ENCODE results near the gene CNKSR2. TPM values are rescaled to one million over a fixed set of nuclear protein-coding genes. Genes with fewer than 3 reads are reported as not detected.
"Not testable (repeated sequence)": the region's sequence is repeated elsewhere in the genome, so short reads cannot be mapped to it uniquely, and the experiment has no call there.

CNKSR2 gene
- total RNA-seq, 2 donors from 2014 or later, result 3.2 TPM

DNA sequence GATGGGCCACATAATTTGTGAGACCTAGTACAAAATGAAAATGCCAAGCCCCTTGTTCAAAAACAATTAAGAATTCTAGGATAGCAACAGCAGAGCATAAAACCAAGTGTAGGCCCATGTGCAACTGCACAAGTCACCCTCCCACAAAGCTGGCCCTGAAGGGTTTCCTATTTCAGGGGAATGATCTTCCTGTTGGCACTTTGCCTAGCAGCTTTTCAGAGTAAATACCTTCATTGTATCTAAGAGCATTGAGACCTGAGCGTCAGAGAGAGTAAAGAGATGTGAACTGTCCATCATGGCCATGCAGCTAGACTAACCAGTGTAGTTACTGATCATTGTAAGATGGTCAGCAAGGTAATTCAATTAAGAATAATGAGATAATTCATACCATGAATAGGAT, 113.6 kb downstream of the CNKSR2 start:
- ATAC-seq (replicated peaks), result no peak
- H3K36me3 Mint-ChIP-seq (ENCODE audit: low read depth), result no peaks in the 10 kb centered on the region
- no peaks in the 10 kb centered on the region for H3K4me1 Mint-ChIP-seq
- H3K27ac Mint-ChIP-seq, result no peak overlapping the region
- H3K9me3 Mint-ChIP-seq, result no peaks in the 10 kb centered on the region
- H3K27me3 Mint-ChIP-seq, result no peaks in the 10 kb centered on the region
- H3K4me3 Mint-ChIP-seq, result no peak overlapping the region

DNA sequence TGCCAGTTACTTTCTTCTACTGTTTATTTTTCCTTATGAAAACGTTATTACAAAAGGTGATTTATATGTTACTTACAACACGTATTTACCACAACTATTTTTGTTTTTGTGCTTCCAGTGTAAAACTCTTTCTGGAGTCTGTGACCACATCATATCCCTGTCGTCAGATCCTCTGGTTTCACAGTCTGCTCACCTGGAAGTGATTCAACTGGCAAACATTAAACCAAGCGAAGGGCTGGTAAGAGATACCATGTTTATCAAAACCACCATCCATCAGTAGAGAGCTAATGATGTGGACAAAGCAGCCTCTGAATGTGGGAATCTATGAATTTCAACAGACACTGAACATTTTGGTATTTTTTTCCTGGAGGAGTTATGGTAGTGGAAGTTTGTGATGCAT, 116.1 kb downstream of the CNKSR2 start:
- ATAC-seq (replicated peaks), result no peak
- H3K27ac Mint-ChIP-seq, result no peak overlapping the region

DNA sequence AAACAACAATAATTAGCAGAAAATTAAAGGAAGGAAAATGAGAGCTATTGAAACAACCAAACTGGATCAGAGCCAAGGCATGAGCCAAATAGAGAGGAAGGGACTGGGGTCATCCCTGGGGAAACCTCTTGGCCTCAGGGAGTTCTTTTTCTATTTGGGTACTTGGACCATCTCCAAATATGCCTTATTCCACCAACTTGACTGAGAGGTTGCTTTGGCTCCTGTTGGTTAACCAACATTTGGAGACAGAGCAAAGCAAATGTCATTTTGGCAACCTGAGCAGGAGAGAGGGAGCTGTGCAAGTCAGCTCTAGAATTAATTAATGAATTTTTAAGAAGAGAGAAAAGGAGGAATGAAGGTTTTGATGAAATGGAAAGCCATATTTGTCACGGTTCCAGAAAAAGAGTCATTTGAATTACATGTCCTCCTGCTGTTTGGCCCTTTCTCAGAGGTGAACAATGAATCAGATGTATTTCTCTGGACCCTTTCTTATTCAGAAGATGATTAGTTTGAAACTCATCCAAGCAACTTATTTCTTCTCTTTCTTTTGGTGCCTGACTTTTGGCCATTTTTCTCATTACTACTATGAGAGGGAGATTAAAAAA, 119.1 kb downstream of the CNKSR2 start:
- no peak for ATAC-seq (replicated peaks)
- no peaks in the 10 kb centered on the region for H3K4me1 Mint-ChIP-seq
- no peaks in the 10 kb centered on the region for H3K36me3 Mint-ChIP-seq (ENCODE audit: low read depth)
- H3K9me3 Mint-ChIP-seq, result no peaks in the 10 kb centered on the region
- H3K27me3 Mint-ChIP-seq, result no peaks in the 10 kb centered on the region
- H3K4me3 Mint-ChIP-seq, result no peak overlapping the region
- no peak overlapping the region for H3K27ac Mint-ChIP-seq

More for the DNA sequence above, 116.1 kb downstream of the CNKSR2 start:
- Mint-ChIP-seq H3K4me3 (no peak overlapping the region), H3K9me3 (no peaks in the 10 kb centered on the region), H3K36me3 (ENCODE audit: low read depth) (no peaks in the 10 kb centered on the region), H3K4me1 (no peaks in the 10 kb centered on the region), H3K27me3 (no peaks in the 10 kb centered on the region)

DNA sequence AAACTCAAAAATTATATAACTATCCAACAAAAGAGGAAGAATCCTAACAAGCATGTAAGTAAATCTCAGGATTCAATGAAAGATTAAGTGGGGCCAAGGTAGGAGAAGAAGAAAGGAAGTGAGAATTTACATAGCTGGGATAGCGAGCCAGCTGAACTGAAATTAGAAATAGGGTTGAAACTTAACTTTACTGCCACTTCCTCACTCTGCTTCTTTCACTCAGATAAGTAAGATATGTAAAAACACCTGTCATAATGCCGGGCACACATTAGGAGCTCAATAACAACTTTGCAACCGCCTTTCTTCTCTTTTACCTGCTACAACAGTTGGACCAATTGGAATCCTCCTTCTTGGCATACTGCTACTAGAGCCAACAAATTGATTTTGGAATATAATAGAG, 129.4 kb downstream of the CNKSR2 start:
- ATAC-seq (replicated peaks), result no peak
- H3K27me3 Mint-ChIP-seq, result no peaks in the 10 kb centered on the region
- H3K4me3 Mint-ChIP-seq, result no peak overlapping the region
- no peaks in the 10 kb centered on the region for H3K36me3 Mint-ChIP-seq (ENCODE audit: low read depth)
- no peaks in the 10 kb centered on the region for H3K4me1 Mint-ChIP-seq
- no peaks in the 10 kb centered on the region for H3K9me3 Mint-ChIP-seq
- H3K27ac Mint-ChIP-seq, result no peak overlapping the region

DNA sequence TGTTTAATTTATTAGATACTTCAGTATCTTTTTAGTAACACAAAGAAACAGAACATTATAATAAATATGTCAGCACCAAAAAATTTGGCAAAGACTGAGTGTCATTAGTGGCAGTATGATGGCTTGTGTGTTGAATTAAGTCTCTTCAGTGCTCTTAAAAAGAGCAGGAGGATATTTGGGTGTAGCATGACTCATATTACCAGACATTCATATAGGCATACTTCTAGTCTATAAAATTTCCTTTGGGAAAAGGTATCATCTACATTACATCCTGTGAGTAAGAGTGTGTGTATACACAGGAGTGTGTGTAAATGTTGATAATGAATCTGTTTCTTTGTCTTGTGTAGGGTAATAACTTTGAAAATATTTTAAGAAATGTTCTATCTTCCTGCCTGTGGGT, 135.7 kb downstream of the CNKSR2 start:
- no peak for ATAC-seq (replicated peaks)
- Mint-ChIP-seq H3K4me3 (no peak overlapping the region), H3K36me3 (ENCODE audit: low read depth) (no peaks in the 10 kb centered on the region), H3K9me3 (no peaks in the 10 kb centered on the region), H3K27ac (no peak overlapping the region), H3K4me1 (no peaks in the 10 kb centered on the region), H3K27me3 (no peaks in the 10 kb centered on the region)

DNA sequence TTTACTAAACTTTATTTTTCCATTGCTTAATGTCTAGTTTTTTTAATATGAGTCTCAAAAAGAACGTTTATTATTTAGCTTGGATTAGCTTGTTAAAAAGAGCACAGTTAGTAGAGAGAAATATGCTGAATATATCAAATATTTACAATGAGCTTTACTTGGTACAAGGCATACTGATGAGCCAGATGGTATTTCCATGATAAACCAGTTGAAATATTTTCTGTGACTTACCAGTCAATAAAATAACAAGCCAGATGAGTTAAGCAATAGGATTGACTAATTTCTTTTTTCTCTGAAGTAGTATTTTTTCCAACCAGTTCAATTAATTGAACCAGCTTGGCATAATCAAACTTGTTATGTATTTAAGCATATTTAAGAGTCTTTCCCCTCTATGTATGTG, 149.8 kb downstream of the CNKSR2 start:
- H3K4me3 Mint-ChIP-seq, result no peak overlapping the region

DNA sequence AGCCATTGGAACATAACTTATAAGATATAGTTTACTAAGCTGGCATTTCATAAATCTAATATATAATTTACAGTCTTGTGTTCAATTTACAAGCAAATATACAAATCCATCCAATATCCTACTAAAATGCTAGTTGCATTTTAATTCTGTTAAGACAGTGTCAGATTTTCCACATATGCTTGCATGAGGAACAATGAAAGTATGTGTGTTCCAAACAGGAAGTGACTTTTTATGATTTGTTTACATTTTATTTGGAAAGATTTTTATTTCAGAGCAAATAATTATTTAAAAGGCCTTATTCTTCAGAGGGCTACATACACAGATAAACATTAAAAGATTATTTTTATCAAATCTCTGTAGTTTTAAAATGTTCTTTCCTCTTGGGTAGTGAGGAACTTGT, 153.9 kb downstream of the CNKSR2 start:
- no peaks in the 10 kb centered on the region for H3K4me1 Mint-ChIP-seq
- no peak overlapping the region for H3K27ac Mint-ChIP-seq
- no peak for ATAC-seq (replicated peaks)
- no peaks in the 10 kb centered on the region for H3K9me3 Mint-ChIP-seq
- no peak overlapping the region for H3K4me3 Mint-ChIP-seq
- H3K36me3 Mint-ChIP-seq (ENCODE audit: low read depth), result no peaks in the 10 kb centered on the region
- no peaks in the 10 kb centered on the region for H3K27me3 Mint-ChIP-seq

More for the DNA sequence above, 149.8 kb downstream of the CNKSR2 start:
- no peak for ATAC-seq (replicated peaks)
- no peak overlapping the region for H3K27ac Mint-ChIP-seq
- H3K27me3 Mint-ChIP-seq, result no peaks in the 10 kb centered on the region
- no peaks in the 10 kb centered on the region for H3K9me3 Mint-ChIP-seq
- H3K4me1 Mint-ChIP-seq, result no peaks in the 10 kb centered on the region
- H3K36me3 Mint-ChIP-seq (ENCODE audit: low read depth), result no peaks in the 10 kb centered on the region

DNA sequence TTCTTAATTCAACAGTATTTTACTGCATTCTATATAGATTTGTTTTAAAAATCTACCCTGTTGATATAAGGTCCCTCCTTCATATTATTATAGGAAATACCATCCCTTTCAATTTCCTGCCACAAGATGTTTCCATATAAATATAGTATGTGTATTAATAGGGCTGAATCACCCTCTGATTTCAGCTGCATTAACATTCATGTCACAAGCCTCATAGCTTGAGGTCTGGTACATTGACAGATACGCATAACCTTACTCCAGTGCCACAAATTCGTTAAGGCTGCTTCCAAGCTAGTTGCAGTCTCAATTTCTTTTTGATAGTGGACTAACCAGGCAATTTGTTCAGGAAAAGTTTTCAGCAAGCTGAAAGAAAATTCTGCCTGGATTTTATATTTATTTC, 155.6 kb downstream of the CNKSR2 start:
- H3K9me3 Mint-ChIP-seq, result no peaks in the 10 kb centered on the region
- no peaks in the 10 kb centered on the region for H3K36me3 Mint-ChIP-seq (ENCODE audit: low read depth)
- no peak overlapping the region for H3K27ac Mint-ChIP-seq
- H3K27me3 Mint-ChIP-seq, result no peaks in the 10 kb centered on the region
- H3K4me1 Mint-ChIP-seq, result no peaks in the 10 kb centered on the region
- ATAC-seq (replicated peaks), result no peak
- no peak overlapping the region for H3K4me3 Mint-ChIP-seq

DNA sequence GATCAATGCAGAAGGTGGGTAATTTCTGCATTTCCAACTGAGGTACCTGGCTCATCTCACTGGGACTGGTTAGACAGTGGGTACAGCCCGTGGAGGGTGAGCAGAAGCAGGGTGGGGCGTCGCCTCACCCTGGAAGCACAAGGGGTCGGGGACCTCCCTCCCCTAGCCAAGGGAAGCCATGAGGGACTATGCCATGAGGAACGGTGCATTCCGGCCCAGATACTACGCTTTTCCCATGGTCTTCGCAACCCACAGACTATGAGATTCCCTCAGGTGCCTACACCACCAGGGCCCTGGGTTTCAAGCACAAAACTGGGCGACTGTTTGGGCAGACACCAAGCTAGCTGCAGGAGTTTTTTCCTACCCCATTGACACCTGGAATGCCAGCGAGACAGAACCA, 170.4 kb downstream of the CNKSR2 start:
- ATAC-seq (replicated peaks); H3K4me3 Mint-ChIP-seq; H3K27ac Mint-ChIP-seq; H3K4me1 Mint-ChIP-seq; H3K27me3 Mint-ChIP-seq; H3K9me3 Mint-ChIP-seq; H3K36me3 Mint-ChIP-seq (ENCODE audit: low read depth): not testable (repeated sequence)

DNA sequence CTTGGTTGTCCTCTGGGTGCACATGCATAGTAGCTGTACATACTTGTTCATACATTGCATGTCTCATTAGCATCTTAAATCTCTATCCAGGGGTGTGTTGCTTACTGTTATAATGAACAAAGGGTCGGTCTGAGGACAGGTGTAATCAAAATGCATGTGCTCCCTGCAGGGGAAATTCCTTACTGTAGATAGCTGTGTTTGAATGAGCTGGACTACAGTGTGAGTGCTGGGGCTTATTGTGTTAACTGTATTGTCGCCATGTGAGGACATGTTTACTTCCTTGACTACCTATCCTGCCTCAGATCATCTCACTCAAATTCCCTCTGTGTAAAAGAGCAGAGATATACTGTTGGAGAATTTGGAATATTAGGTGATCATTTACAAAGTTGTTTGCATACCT, 185.2 kb downstream of the CNKSR2 start:
- Mint-ChIP-seq H3K4me3 (no peak overlapping the region), H3K36me3 (ENCODE audit: low read depth) (no peaks in the 10 kb centered on the region), H3K9me3 (no peaks in the 10 kb centered on the region), H3K27ac (no peak overlapping the region), H3K4me1 (no peaks in the 10 kb centered on the region), H3K27me3 (no peaks in the 10 kb centered on the region)
- no peak for ATAC-seq (replicated peaks)

DNA sequence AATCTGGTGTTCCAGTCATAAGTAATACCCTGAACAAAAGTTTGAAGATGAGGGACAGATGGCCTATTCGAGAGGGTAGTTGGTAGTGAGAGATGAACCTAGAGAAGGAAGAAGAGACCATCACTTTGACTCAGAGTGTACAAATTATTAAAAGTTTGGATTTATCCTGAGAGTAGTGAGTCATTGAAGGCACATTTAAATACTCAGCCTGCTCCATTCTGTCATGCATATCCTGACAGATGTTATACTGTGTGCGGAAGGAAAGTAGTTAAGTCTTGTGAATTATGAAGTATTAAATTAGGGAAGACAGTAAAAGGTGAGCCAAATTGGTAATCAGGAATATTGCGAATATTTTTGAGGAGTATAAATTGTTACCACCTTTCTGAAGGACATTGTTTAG, 190.8 kb downstream of the CNKSR2 start:
- H3K4me3 Mint-ChIP-seq, result no peak overlapping the region
- H3K4me1 Mint-ChIP-seq, result no peaks in the 10 kb centered on the region
- ATAC-seq (replicated peaks), result no peak
- H3K27me3 Mint-ChIP-seq, result no peaks in the 10 kb centered on the region
- H3K9me3 Mint-ChIP-seq, result no peaks in the 10 kb centered on the region
- H3K27ac Mint-ChIP-seq, result no peak overlapping the region
- no peaks in the 10 kb centered on the region for H3K36me3 Mint-ChIP-seq (ENCODE audit: low read depth)

DNA sequence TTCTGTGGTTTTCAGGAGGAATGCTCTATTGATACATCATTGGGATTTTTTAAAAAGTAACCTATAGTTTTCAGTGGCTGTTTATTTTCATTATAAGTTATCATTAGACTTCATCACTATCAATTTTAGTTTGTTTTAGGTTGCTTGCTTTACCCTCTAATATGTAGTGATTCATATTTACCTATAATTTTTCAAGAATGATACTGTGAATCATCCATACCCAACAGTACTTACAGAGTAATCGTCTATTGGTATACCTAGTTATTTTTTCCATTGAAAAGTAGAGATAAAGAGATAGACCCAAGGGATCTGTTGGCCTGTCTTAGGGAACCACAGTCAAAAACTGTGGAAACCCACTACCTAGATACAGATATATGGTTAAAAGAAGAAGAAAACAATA, 200.6 kb downstream of the CNKSR2 start:
- H3K27ac Mint-ChIP-seq, result no peak overlapping the region
- H3K9me3 Mint-ChIP-seq, result no peaks in the 10 kb centered on the region
- H3K4me3 Mint-ChIP-seq, result no peak overlapping the region
- no peaks in the 10 kb centered on the region for H3K36me3 Mint-ChIP-seq (ENCODE audit: low read depth)
- no peaks in the 10 kb centered on the region for H3K4me1 Mint-ChIP-seq
- H3K27me3 Mint-ChIP-seq, result no peaks in the 10 kb centered on the region
- ATAC-seq (replicated peaks), result no peak

DNA sequence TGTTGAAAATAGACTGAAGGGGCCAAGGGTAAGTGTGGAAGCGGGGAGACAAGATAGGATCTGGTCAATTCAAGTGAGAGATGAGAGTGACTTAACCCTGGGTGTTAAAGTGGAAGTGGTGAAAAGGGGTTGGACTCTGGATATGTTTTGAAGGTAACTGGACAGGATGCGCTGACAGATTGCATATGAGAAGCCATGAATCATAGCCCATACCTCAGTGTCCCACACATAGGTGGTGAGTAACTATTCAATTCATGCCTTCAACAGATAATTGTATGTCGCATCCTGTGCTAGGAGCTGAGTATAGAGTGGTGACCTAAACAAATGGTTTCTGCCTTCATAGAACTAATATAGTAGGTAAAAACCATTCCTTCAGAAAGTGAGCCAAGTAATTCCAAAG, 207.3 kb downstream of the CNKSR2 start:
- Mint-ChIP-seq H3K27me3 (no peaks in the 10 kb centered on the region), H3K4me3 (no peak overlapping the region), H3K27ac (no peak overlapping the region), H3K36me3 (ENCODE audit: low read depth) (no peaks in the 10 kb centered on the region), H3K9me3 (no peaks in the 10 kb centered on the region), H3K4me1 (no peaks in the 10 kb centered on the region)
- ATAC-seq (replicated peaks), result peak; percentile 37

DNA sequence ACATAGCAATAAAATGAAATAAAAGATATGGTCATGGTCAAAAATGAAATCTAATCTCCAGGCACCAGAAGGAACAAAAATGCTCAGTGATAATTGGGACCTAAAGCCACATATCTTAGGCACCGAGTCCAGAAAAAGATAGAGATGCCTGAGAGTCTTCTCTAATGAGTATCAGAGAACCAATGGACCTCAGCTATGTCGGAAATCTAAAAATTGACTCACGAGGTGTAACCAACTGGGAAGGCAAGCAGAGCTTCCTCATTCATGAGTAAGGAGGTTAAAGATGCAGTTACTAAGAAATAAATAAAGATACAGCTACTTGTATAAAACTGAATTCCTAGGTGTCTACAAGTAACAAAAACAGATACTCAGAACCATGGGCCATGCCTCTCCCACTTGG, 211.8 kb downstream of the CNKSR2 start:
- H3K36me3 Mint-ChIP-seq (ENCODE audit: low read depth), result no peaks in the 10 kb centered on the region
- no peak overlapping the region for H3K27ac Mint-ChIP-seq
- H3K27me3 Mint-ChIP-seq, result no peaks in the 10 kb centered on the region
- no peaks in the 10 kb centered on the region for H3K4me1 Mint-ChIP-seq
- H3K4me3 Mint-ChIP-seq, result no peak overlapping the region
- no peak for ATAC-seq (replicated peaks)
- H3K9me3 Mint-ChIP-seq, result no peaks in the 10 kb centered on the region

DNA sequence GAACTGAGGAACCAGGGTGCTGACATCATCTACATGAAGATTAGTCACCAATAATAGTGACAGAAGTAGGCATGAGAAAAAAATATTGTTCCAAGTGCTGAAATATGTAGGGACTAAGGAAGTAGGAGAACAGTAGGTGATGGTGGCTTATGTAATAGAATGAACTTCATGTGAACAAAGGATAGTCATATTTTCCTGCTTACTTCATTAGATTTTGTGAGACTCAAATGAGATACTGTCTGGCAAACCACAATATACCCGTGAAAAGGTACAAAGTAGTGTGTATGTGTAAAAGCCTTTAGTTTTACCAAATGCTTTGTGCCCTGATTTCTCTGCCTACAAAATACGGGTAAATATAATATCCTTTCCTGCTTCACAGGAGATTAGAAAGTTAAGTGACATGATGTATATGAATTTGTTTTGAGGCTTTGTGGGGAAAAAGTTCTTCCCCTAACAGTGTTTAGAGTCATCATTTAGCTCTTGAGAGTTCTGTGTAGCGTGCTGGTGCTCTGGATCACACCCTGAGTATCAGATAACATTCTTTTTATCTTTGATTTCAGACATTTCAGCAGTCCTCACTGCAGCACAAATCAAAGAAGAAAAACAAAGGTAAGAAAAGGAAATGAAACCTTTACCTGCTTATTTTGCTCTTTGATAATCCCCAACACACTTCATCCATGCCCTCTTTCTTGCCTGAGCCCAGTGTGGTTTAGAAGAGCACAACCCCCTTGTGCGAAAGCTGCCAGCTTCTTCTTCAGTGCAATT, 216.0 kb downstream of the CNKSR2 start:
- no peaks in the 10 kb centered on the region for H3K9me3 Mint-ChIP-seq
- H3K36me3 Mint-ChIP-seq (ENCODE audit: low read depth), result no peaks in the 10 kb centered on the region
- H3K4me1 Mint-ChIP-seq, result no peaks in the 10 kb centered on the region
- no peaks in the 10 kb centered on the region for H3K27me3 Mint-ChIP-seq
- H3K27ac Mint-ChIP-seq, result no peak overlapping the region
- no peak overlapping the region for H3K4me3 Mint-ChIP-seq
- ATAC-seq (replicated peaks), result no peak

Measured in activated T-helper 17 cell treated with anti-CD3 and anti-CD28 coated beads, Interleukin-2, amount 50 U/mL, for 72 hours (primary cell).